Activated naive CD8-positive, alpha-beta T cell treated with anti-CD3 and anti-CD28 coated beads, Interleukin-2, amount 10 ng/mL, durations not matched to agents 7 days and 5 days (primary cell): ENCODE data around the gene SYNDIG1. TPM values are rescaled to one million over a fixed set of nuclear protein-coding genes. Genes with fewer than 3 reads are reported as not detected.

Source experiments
- ATAC-seq: fragments of 150-1000 bp; cut with Tn5 transposase; one replicate; pipeline ENCODE4 v1.10.0; 2021; ENCODE audit warnings: low read depth, moderate library complexity
- POLR2A ChIA-PET: fragments of 350-600 bp; sonication (Branson Sonifier 250); formaldehyde crosslinking; loops from one replicate; lab custom pipeline; 2021; ENCODE audit warnings: antibody characterized with exemption; lab: Charles Lee
- DNase-seq: peaks from one replicate; pipeline ENCODE4 v3.0.0; 2021
- H3K27ac Mint-ChIP-seq: one replicate; pipeline ENCODE4 v1.8.0; 2022; ENCODE audit warnings: mild to moderate bottlenecking, mixed read lengths
- H3K27me3 Mint-ChIP-seq: one replicate; pipeline ENCODE4 v1.8.0; 2022; ENCODE audit warnings: mild to moderate bottlenecking, moderate library complexity, mixed read lengths
- H3K36me3 Mint-ChIP-seq: one replicate; pipeline ENCODE4 v1.8.0; 2021; ENCODE audit warnings: mild to moderate bottlenecking, mixed read lengths
- H3K4me1 Mint-ChIP-seq: one replicate; pipeline ENCODE4 v1.8.0; 2021; ENCODE audit warnings: mixed read lengths
- H3K4me3 Mint-ChIP-seq: one replicate; pipeline ENCODE4 v1.8.0; 2022; ENCODE audit warnings: mild to moderate bottlenecking, moderate library complexity, mixed read lengths
- H3K9me3 Mint-ChIP-seq: one replicate; pipeline ENCODE4 v1.8.0; 2021; ENCODE audit warnings: mixed read lengths
- total RNA-seq, 2 experiments: library from RNA; stranded (reverse); gene quantifications; one replicate each; pipeline ENCODE4 v1.2.3, GENCODE V29; 2021

SYNDIG1 gene
- total RNA-seq, 2 experiments from 2014 or later = not detected

GRCh38 chr20:24669701-24670100 lies 200.3 kb downstream of the SYNDIG1 start:
- Mint-ChIP-seq H3K9me3 (no peaks in the 10 kb centered on the region), H3K4me1 (no peaks in the 10 kb centered on the region), H3K27ac (no peak overlapping the region), H3K36me3 (no peaks in the 10 kb centered on the region), H3K27me3 (no peaks in the 10 kb centered on the region), H3K4me3 (no peak overlapping the region)
- POLR2A ChIA-PET = no interaction called here
- ATAC-seq = no peak
- no peak for DNase-seq

- no peak for DNase-seq
- Mint-ChIP-seq H3K27me3 (no peaks in the 10 kb centered on the region), H3K4me3 (no peak overlapping the region), H3K9me3 (no peaks in the 10 kb centered on the region), H3K36me3 (no peaks in the 10 kb centered on the region), H3K4me1 (no peaks in the 10 kb centered on the region), H3K27ac (no peak overlapping the region)
- ATAC-seq = no peak
- POLR2A ChIA-PET = no interaction called here
Measured at GRCh38 chr20:24670341-24670872, 201.0 kb downstream of the SYNDIG1 start.

GRCh38 chr20:24670981-24671380 lies 201.6 kb downstream of the SYNDIG1 start:
- no peaks in the 10 kb centered on the region for H3K4me1 Mint-ChIP-seq

GRCh38 chr20:24672181-24672880 lies 202.9 kb downstream of the SYNDIG1 start:
- ATAC-seq (no peak), DNase-seq (peak; percentile 10)
- no peak overlapping the region for H3K4me3 Mint-ChIP-seq
- H3K9me3 Mint-ChIP-seq = no peaks in the 10 kb centered on the region
- no peaks in the 10 kb centered on the region for H3K36me3 Mint-ChIP-seq
- no peaks in the 10 kb centered on the region for H3K4me1 Mint-ChIP-seq
- H3K27me3 Mint-ChIP-seq = no peaks in the 10 kb centered on the region
- POLR2A ChIA-PET = no interaction called here
- no peak overlapping the region for H3K27ac Mint-ChIP-seq

More at GRCh38 chr20:24670981-24671380, 201.6 kb downstream of the SYNDIG1 start:
- no peak for DNase-seq
- no peak for ATAC-seq
- Mint-ChIP-seq H3K4me3 (no peak overlapping the region), H3K36me3 (no peaks in the 10 kb centered on the region), H3K27ac (no peak overlapping the region), H3K27me3 (no peaks in the 10 kb centered on the region), H3K9me3 (no peaks in the 10 kb centered on the region)
- POLR2A ChIA-PET = no interaction called here

- Mint-ChIP-seq H3K4me1 (no peaks in the 10 kb centered on the region), H3K27ac (no peak overlapping the region), H3K27me3 (no peaks in the 10 kb centered on the region), H3K4me3 (no peak overlapping the region), H3K36me3 (no peaks in the 10 kb centered on the region), H3K9me3 (no peaks in the 10 kb centered on the region)
- no peak for ATAC-seq
- DNase-seq = no peak
- POLR2A ChIA-PET = no interaction called here
Measured at GRCh38 chr20:24672886-24673677, 203.7 kb downstream of the SYNDIG1 start.

- Mint-ChIP-seq H3K4me1 (no peaks in the 10 kb centered on the region), H3K27me3 (no peaks in the 10 kb centered on the region), H3K4me3 (no peak overlapping the region), H3K27ac (no peak overlapping the region), H3K36me3 (no peaks in the 10 kb centered on the region), H3K9me3 (no peaks in the 10 kb centered on the region)
- no peak for DNase-seq
- ATAC-seq = no peak
- POLR2A ChIA-PET = no interaction called here
Measured at GRCh38 chr20:24673678-24674570, 204.5 kb downstream of the SYNDIG1 start.

GRCh38 chr20:24674921-24675605 lies 205.6 kb downstream of the SYNDIG1 start:
- H3K27ac Mint-ChIP-seq = no peak overlapping the region

GRCh38 chr20:24675651-24676352 lies 206.4 kb downstream of the SYNDIG1 start:
- POLR2A ChIA-PET = no interaction called here
- H3K4me3 Mint-ChIP-seq = no peak overlapping the region

More at GRCh38 chr20:24674921-24675605, 205.6 kb downstream of the SYNDIG1 start:
- Mint-ChIP-seq H3K27me3 (no peaks in the 10 kb centered on the region), H3K36me3 (no peaks in the 10 kb centered on the region), H3K4me1 (no peaks in the 10 kb centered on the region), H3K9me3 (no peaks in the 10 kb centered on the region), H3K4me3 (no peak overlapping the region)
- ATAC-seq = no peak
- POLR2A ChIA-PET = no interaction called here
- DNase-seq = no peak

GRCh38 chr20:24676353-24676977 lies 207.0 kb downstream of the SYNDIG1 start:
- ATAC-seq (no peak), DNase-seq (no peak)
- Mint-ChIP-seq H3K27ac (no peak overlapping the region), H3K36me3 (no peaks in the 10 kb centered on the region), H3K4me3 (no peak overlapping the region), H3K27me3 (no peaks in the 10 kb centered on the region), H3K4me1 (no peaks in the 10 kb centered on the region), H3K9me3 (no peaks in the 10 kb centered on the region)
- POLR2A ChIA-PET = no interaction called here

More at GRCh38 chr20:24675651-24676352, 206.4 kb downstream of the SYNDIG1 start:
- Mint-ChIP-seq H3K4me1 (no peaks in the 10 kb centered on the region), H3K27me3 (no peaks in the 10 kb centered on the region), H3K9me3 (no peaks in the 10 kb centered on the region), H3K36me3 (no peaks in the 10 kb centered on the region), H3K27ac (no peak overlapping the region)
- ATAC-seq = no peak
- no peak for DNase-seq

- Mint-ChIP-seq H3K27ac (no peak overlapping the region), H3K9me3 (no peaks in the 10 kb centered on the region), H3K4me1 (no peaks in the 10 kb centered on the region), H3K36me3 (no peaks in the 10 kb centered on the region), H3K27me3 (no peaks in the 10 kb centered on the region), H3K4me3 (no peak overlapping the region)
- DNase-seq (no peak), ATAC-seq (no peak)
- POLR2A ChIA-PET = interaction anchor here (0.6 kb wide), 1 partner anchor 9 kb away, joined by 5 read pairs; no protein-coding TSS in a partner anchor
Measured at GRCh38 chr20:24676978-24677370, 207.5 kb downstream of the SYNDIG1 start.

- H3K4me3 Mint-ChIP-seq = no peak overlapping the region
- H3K36me3 Mint-ChIP-seq = no peaks in the 10 kb centered on the region
- POLR2A ChIA-PET = interaction anchor here (0.6 kb wide), 1 partner anchor 10 kb away, joined by 5 read pairs; no protein-coding TSS in a partner anchor
- no peaks in the 10 kb centered on the region for H3K9me3 Mint-ChIP-seq
- H3K4me1 Mint-ChIP-seq = no peaks in the 10 kb centered on the region
- H3K27ac Mint-ChIP-seq = no peak overlapping the region
- ATAC-seq (no peak), DNase-seq (no peak)
- H3K27me3 Mint-ChIP-seq = no peaks in the 10 kb centered on the region
Measured at GRCh38 chr20:24677626-24678315, 208.3 kb downstream of the SYNDIG1 start.
